GM18498 (cell line): ENCODE results near the gene BOLA2.
"Not testable (repeated sequence)": the region's sequence is repeated elsewhere in the genome, so short reads cannot be mapped to it uniquely, and the experiment has no call there.

ENCODE experiments used
- ATAC-seq: cut with Tn5 transposase; IDR thresholded peaks from one replicate; pipeline ENCODE4 v1.9.1; 2021; ENCODE audit warnings: mild to moderate bottlenecking, moderate library complexity; ENCODE audit not compliant: unreplicated experiment

The BOLA2 gene

GRCh38 chr16:29454269-29454668 lies at the start of gene BOLA2, which contains the start of gene SLX1B:
TSS of gene BOLA2 (minus strand) at chr16:29454351. CDS start at chr16:29454253, 98 bp downstream.
TSS of gene SLX1B (plus strand) at chr16:29454533.
- ATAC-seq: peak; percentile 86

GRCh38 chr16:29482276-29482675 lies 28.1 kb upstream of the BOLA2 start:
- not testable (repeated sequence) for ATAC-seq

- not testable (repeated sequence) for ATAC-seq
These were observed 17.9 kb upstream of the BOLA2 start for GRCh38 chr16:29472065-29472464.

GRCh38 chr16:29469660-29470059 lies 15.5 kb upstream of the BOLA2 start:
- ATAC-seq: not testable (repeated sequence)

GRCh38 chr16:29467654-29468366 lies 13.7 kb upstream of the BOLA2 start:
- ATAC-seq: not testable (repeated sequence)

- ATAC-seq: not testable (repeated sequence)
These were observed 12.8 kb upstream of the BOLA2 start for GRCh38 chr16:29466904-29467303.

- not testable (repeated sequence) for ATAC-seq
These were observed 12.1 kb upstream of the BOLA2 start for GRCh38 chr16:29465985-29466824.

GRCh38 chr16:29460647-29461030 lies 6.5 kb upstream of the BOLA2 start:
- ATAC-seq: not testable (repeated sequence)

- ATAC-seq: not testable (repeated sequence)
These were observed 5.8 kb upstream of the BOLA2 start, which contains the start of gene SULT1A4 for GRCh38 chr16:29459706-29460646. TSS of gene SULT1A4 (plus strand) at chr16:29459913. CDS start at chr16:29461386, 1,473 bp downstream.

GRCh38 chr16:29457660-29458059 lies 3.5 kb upstream of the BOLA2 start:
- not testable (repeated sequence) for ATAC-seq

- peak; percentile 68 for ATAC-seq
These were observed 677 bp upstream of the BOLA2 start for GRCh38 chr16:29454828-29455227.

GRCh38 chr16:29453754-29454153 lies 397 bp downstream of the BOLA2 start:
- ATAC-seq: peak; percentile 11

- ATAC-seq: not testable (repeated sequence)
These were observed 28.8 kb downstream of the BOLA2 start for GRCh38 chr16:29425390-29425789.

- ATAC-seq: not testable (repeated sequence)
These were observed 30.6 kb downstream of the BOLA2 start for GRCh38 chr16:29423587-29423986.

GRCh38 chr16:29405249-29405648 lies 48.9 kb downstream of the BOLA2 start:
- ATAC-seq: not testable (repeated sequence)
